K562 (cell line): ENCODE results near the gene LBX1. TPM values are rescaled to one million over a fixed set of nuclear protein-coding genes. Genes with fewer than 3 reads are reported as not detected.
A peak's percentile ranks its signal among the peaks of the same experiment; 100 is the strongest.

ENCODE experiments used
- ATAC-seq: fragments of 200-7000 bp; cut with Tn5 transposase; 3 replicates; pipeline ENCODE4 v1.9.1; 2020; ENCODE audit warnings: moderate library complexity
- BruUV-seq: library from RNA; stranded (reverse); fragments of 400-500 nt; replicated peaks from 2 replicates; lab custom pipeline; 2021; lab: Mats Ljungman, UMichigan
- CTCF ChIA-PET: fragments of 300-600 bp; formaldehyde crosslinking; extraction: SDS; loops from one replicate; lab custom pipeline; 2021; ENCODE audit warnings: low intra/inter-chr PET ratio; lab: Yijun Ruan, JAX
- POLR2A ChIA-PET: fragments of 300-600, 350-650 bp; sonication (Branson Sonifier 250); formaldehyde crosslinking; extraction: SDS; loops from one replicate; lab custom pipeline; 2021; ENCODE audit warnings: antibody characterized with exemption, inconsistent platforms; lab: Yijun Ruan, JAX
- DNase-seq, 4 experiments: peaks; one replicate each; pipeline versions ENCODE4 v3.0.0 to v3.0.0-alpha.2; 2011 to 2018; ENCODE audit warnings: low spot score in 3 of 4, mixed read lengths in 3 of 4; ENCODE audit errors: extremely low read depth in 1 of 4
- FAIRE-seq: peaks from 2 replicates; lab custom pipeline; 2011; peaks lifted over from hg19 to GRCh38; lab: Jason Lieb, UNC
- H2AFZ ChIP-seq: 2 replicates; pipeline ENCODE4 v1.6.0; 2011; ENCODE audit warnings: low read depth, low read length, control low read depth, inconsistent platforms
- H3K27ac ChIP-seq: fragments of 200-600 bp; 3 replicates; pipeline ENCODE4 v1.8.0; 2011; ENCODE audit warnings: low read depth, mild to moderate bottlenecking, control low read depth, inconsistent platforms, low read length, moderate library complexity, mixed read lengths; ENCODE audit errors: extremely low read depth
- H3K27me3 ChIP-seq, 2 experiments: fragments of 300-600 bp in 1 of 2; 2 replicates in 1 of 2; 3 replicates in 1 of 2; pipeline versions ENCODE4 v1.6.0 to v1.8.0; 2011; ENCODE audit warnings: inconsistent platforms in 2 of 2, low read length in 2 of 2, mild to moderate bottlenecking in 1 of 2, mixed read lengths in 1 of 2, moderate library complexity in 1 of 2; ENCODE audit not compliant: control insufficient read depth in 2 of 2, insufficient read depth in 2 of 2
- H3K36me3 ChIP-seq: fragments of 300-600 bp; 3 replicates; pipeline ENCODE4 v1.8.0; 2011; ENCODE audit warnings: mild to moderate bottlenecking, low read length, inconsistent platforms; ENCODE audit not compliant: control insufficient read depth, insufficient read depth
- H3K4me1 ChIP-seq, 2 experiments: fragments of 200-600 bp in 1 of 2; replicated peaks in 1 of 2; 2 replicates in 1 of 2; 3 replicates in 1 of 2; pipeline versions ENCODE4 v1.5.1 to v1.8.0; 2011; ENCODE audit warnings: inconsistent platforms in 2 of 2, low read length in 2 of 2, mild to moderate bottlenecking in 1 of 2, mixed read lengths in 1 of 2, moderate library complexity in 1 of 2; ENCODE audit not compliant: control insufficient read depth in 2 of 2, insufficient read depth in 2 of 2
- H3K4me2 ChIP-seq: 2 replicates; pipeline ENCODE4 v1.6.1; 2011; ENCODE audit warnings: low read length, control low read depth, inconsistent platforms, mixed read lengths; ENCODE audit not compliant: insufficient read depth
- H3K4me3 ChIP-seq: fragments of 200-600 bp; sonication (generic), shearing (Covaris generic); 2 replicates; pipeline ENCODE4 v1.5.1; 2016; ENCODE audit warnings: control low read depth, inconsistent platforms
- H3K79me2 ChIP-seq: fragments of 200-600 bp; 3 replicates; pipeline ENCODE4 v1.8.0; 2011; ENCODE audit warnings: low read length, inconsistent platforms; ENCODE audit not compliant: control insufficient read depth, insufficient read depth
- H3K9ac ChIP-seq, 2 experiments: 2 replicates each; pipeline versions ENCODE4 v1.6.0 to v1.6.1; 2011; ENCODE audit warnings: low read depth in 2 of 2, low read length in 2 of 2, control low read depth in 1 of 2, inconsistent platforms in 1 of 2, mild to moderate bottlenecking in 1 of 2, mixed read lengths in 1 of 2; ENCODE audit not compliant: insufficient read depth in 1 of 2
- H3K9me1 ChIP-seq: one replicate; pipeline ENCODE4 v1.6.0; 2011; ENCODE audit warnings: inconsistent platforms, mild to moderate bottlenecking, low read length, moderate library complexity; ENCODE audit not compliant: control insufficient read depth, insufficient read depth
- H3K9me3 ChIP-seq: replicated peaks from 2 replicates; pipeline ENCODE4 v1.5.1; 2011; ENCODE audit warnings: low read depth, low read length, inconsistent platforms; ENCODE audit not compliant: control insufficient read depth, insufficient read depth
- H4K20me1 ChIP-seq: replicated peaks from 2 replicates; pipeline ENCODE4 v1.6.1; 2011; ENCODE audit warnings: low read length, inconsistent platforms, mixed read lengths; ENCODE audit not compliant: control insufficient read depth, insufficient read depth
- ETV5 ChIP-seq: sonication (generic); formaldehyde crosslinking; IDR thresholded peaks from 2 replicates; pipeline ENCODE4 v1.4.0; 2020; ENCODE audit warnings: low read depth, mild to moderate bottlenecking, missing genetic modification reagents
- KDM1A ChIP-seq, 2 experiments: fragments of 450-650 bp; IDR thresholded peaks; 2 replicates each; pipeline ENCODE4 v1.6.1; 2016; ENCODE audit warnings: mild to moderate bottlenecking in 2 of 2
- MTA1 ChIP-seq: fragments of 450-650 bp; IDR thresholded peaks from 2 replicates; pipeline ENCODE4 v1.6.1; 2017; ENCODE audit warnings: borderline replicate concordance
- NFYB ChIP-seq: IDR thresholded peaks from 2 replicates; pipeline ENCODE4 v1.6.1; 2011; ENCODE audit warnings: mild to moderate bottlenecking, moderate library complexity; ENCODE audit not compliant: insufficient read length; ENCODE audit errors: extremely low read depth
- NONO ChIP-seq, 2 experiments: fragments of 200-400 bp in 1 of 2; fragments of 450-650 bp in 1 of 2; formaldehyde crosslinking in 1 of 2; IDR thresholded peaks; 2 replicates each; pipeline ENCODE4 v1.6.1; 2017; ENCODE audit warnings: low read depth in 2 of 2, mild to moderate bottlenecking in 2 of 2, moderate library complexity in 2 of 2, low read length in 1 of 2
- PHB2 ChIP-seq: fragments of 450-650 bp; IDR thresholded peaks from 2 replicates; pipeline ENCODE4 v1.6.1; 2017; ENCODE audit warnings: low read depth
- RB1 ChIP-seq: fragments of 450-650 bp; IDR thresholded peaks from 2 replicates; pipeline ENCODE4 v1.6.1; 2017; ENCODE audit warnings: low read depth, mild to moderate bottlenecking
- THAP12 ChIP-seq: fragments of 250-450 bp; sonication (Bioruptor Pico); IDR thresholded peaks from 2 replicates; pipeline ENCODE4 v1.9.0; 2021; ENCODE audit warnings: mild to moderate bottlenecking, inconsistent platforms
- TOE1 ChIP-seq, 2 experiments: fragments of 450-650 bp in 1 of 2; sonication (generic) in 1 of 2; formaldehyde crosslinking in 1 of 2; IDR thresholded peaks; 2 replicates each; pipeline versions ENCODE4 v1.7.1 to v1.8.0; 2016 to 2022; ENCODE audit warnings: borderline replicate concordance in 2 of 2, mild to moderate bottlenecking in 2 of 2, antibody characterized with exemption in 1 of 2, inconsistent platforms in 1 of 2, low read depth in 1 of 2, missing genetic modification reagents in 1 of 2, moderate library complexity in 1 of 2
- ZNF740 ChIP-seq, 3 experiments: fragments of 200-800 bp in 1 of 3; sonication (Bioruptor generic) in 1 of 3; sonication (generic) in 1 of 3; formaldehyde crosslinking in 1 of 3; IDR thresholded peaks; 2 replicates each; pipeline versions ENCODE4 v1.6.1 to v1.8.0; 2016 to 2022; ENCODE audit warnings: mild to moderate bottlenecking in 2 of 3, missing compliant biosample characterization in 2 of 3, missing genetic modification characterization in 2 of 3, missing genetic modification reagents in 1 of 3
- ZNF780A ChIP-seq: fragments of 250-450 bp; sonication (Bioruptor Pico); IDR thresholded peaks from 2 replicates; pipeline ENCODE4 v1.5.0; 2021; ENCODE audit warnings: mild to moderate bottlenecking
- WGBS: fragments of 100-300 bp; shearing (Covaris generic); methylation state at CpG from one replicate; pipeline ENCODE4 v1.1.6; 2016; ENCODE audit warnings: low coverage, mixed read lengths; ENCODE audit not compliant: insufficient coverage; ENCODE audit errors: missing lambda C conversion rate; 5-methylcytosine and 5-hydroxymethylcytosine counted together
- in situ Hi-C: fragments of 300-500 bp; cut with MboI; formaldehyde crosslinking; loops from 4 replicates; pipeline ENCODE4 v1.15.0; 2018; ENCODE audit warnings: inconsistent platforms, mixed read lengths
- intact Hi-C: fragments of 100-400 bp; cut with micrococcal nuclease; formaldehyde crosslinking; loops from 2 replicates; pipeline ENCODE4 v1.14.2; 2022
- polyA plus RNA-seq, 8 experiments: library from polyadenylated mRNA; depleted of rRNA in 4 of 8; stranded (reverse) in 5 of 8; unstranded in 3 of 8; fragments of >200 nt; fragmentation: Nextera tagmentation in 2 of 8; fragmentation: Illumina TruSeq in 1 of 8; extraction: Ambion mirVana in 2 of 8; extraction: Trizol in 1 of 8; gene quantifications; 2 replicates each; pipeline versions ENCODE4 v1.2.1 to v1.2.3, GENCODE V29; 2011 to 2014; ENCODE audit warnings: inconsistent platforms in 1 of 8, missing spikeins in 1 of 8
- total RNA-seq, 7 experiments: library from RNA; depleted of rRNA in 6 of 7; stranded (reverse); fragments of >200 nt in 6 of 7; fragmentation: Illumina TruSeq in 2 of 7; extraction: Trizol in 2 of 7; gene quantifications; 2 replicates each; pipeline versions ENCODE4 v1.2.1 to v1.2.3, GENCODE V29; 2011 to 2021; ENCODE audit warnings: low replicate concordance in 1 of 7

LBX1 gene
- total and polyA plus RNA-seq, 9 of the 15 experiments (the other 6 are each of a cell fraction or from before 2014, with no cell fraction given): not detected

DNA sequence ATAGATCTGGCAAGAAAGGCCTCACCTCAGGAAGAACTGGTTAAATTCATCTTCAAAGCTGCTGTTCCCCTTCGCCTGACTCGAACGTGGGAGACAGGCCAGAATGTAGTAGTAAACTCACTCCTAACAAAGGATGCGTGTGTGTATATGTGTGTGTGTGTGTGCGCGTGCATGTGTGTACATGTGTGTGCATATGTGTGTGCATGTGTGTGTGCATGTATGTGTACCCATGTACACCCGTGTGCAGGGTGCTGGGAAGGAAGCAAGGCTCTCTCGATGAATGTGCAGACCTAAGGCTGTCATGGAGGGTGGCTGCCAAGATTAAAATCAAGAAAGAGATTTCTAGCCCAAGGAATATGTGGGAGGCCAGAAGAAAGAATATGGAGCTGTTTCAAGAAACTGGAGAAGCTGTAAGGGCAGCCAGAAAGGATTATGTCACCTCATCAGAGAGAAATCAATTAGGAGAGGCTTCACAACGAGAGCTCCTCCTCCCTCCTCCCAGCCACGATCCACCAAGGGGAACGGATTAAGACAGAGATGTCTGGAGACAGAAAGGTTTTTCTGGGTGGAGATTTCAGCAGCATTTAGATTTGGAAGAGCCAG lies 34.0 kb upstream of the LBX1 start:
- TF ChIP-seq ZNF780A (CRISPR knock-in tag) (no peak), ETV5 (CRISPR knock-in tag) (no peak), NFYB (no peak), KDM1A (IDR thresholded peaks at IDR 0.05) (peak in 1 of 2 experiments; percentile 68; a peak in 1 of 4 replicates)
- POLR2A ChIA-PET: interaction anchor here (0.6 to 1.1 kb wide), 2 partner anchors 11 to 65 kb away, joined by 3 to 6 read pairs; no protein-coding TSS in a partner anchor

DNA sequence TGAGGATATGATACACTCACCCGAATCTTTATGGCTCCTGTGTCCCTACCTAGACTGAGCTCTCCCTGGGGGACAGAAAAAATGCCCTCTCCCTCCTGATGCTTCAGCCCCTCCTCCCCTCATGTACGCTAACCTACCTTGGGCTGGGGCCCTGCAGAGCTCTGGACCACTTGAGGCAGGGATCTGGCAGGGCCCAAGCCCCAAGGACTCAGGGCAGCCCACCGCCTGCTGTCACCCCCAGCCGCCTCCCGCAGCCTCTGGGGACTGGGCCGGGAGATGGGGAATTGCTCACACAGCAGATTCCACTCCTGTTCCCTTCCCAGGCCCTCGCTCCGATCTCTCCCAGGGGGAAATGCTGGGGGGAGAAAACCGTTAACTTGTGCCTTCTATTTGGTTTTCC lies 32.9 kb upstream of the LBX1 start:
- in situ Hi-C loops (no loop called here), intact Hi-C loops (no loop called here)
- no peaks in the 10 kb centered on the region for H3K36me3 ChIP-seq
- no peak overlapping the region for H2AFZ ChIP-seq
- no TSS peak for BruUV-seq
- H3K79me2 ChIP-seq: no peaks in the 10 kb centered on the region
- ChIA-PET CTCF (no interaction called here), POLR2A (interaction anchor here (0.8 to 1.1 kb wide), 2 partner anchors 12 to 212 kb away, joined by 3 to 6 read pairs; no protein-coding TSS in a partner anchor)
- no peak overlapping the region for H3K4me3 ChIP-seq
- H3K27me3 ChIP-seq: peaks cover 0 to 18% of the 10 kb centered on the region in 2 experiments; a peak in 2 of 5 replicates
- 21% methylated on average over 8 of the region's 9 CpGs for WGBS
- H3K4me2 ChIP-seq: no peak overlapping the region
- no peak overlapping the region for H3K9ac ChIP-seq
- no peak overlapping the region for H3K27ac ChIP-seq
- no peaks in the 10 kb centered on the region for H3K9me3 ChIP-seq
- no peak for ATAC-seq
- DNase-seq: no peak
- no peaks in the 10 kb centered on the region for H4K20me1 ChIP-seq
- peaks cover 8% of the 10 kb centered on the region in 2 experiments; a peak in 2 of 5 replicates for H3K4me1 ChIP-seq
- no peak for FAIRE-seq
- no peaks in the 10 kb centered on the region for H3K9me1 ChIP-seq
- TF ChIP-seq ZNF740 (CRISPR knock-in tag; IDR thresholded peaks at IDR 0.05) (no peak), ZNF740 (tag; IDR thresholded peaks at IDR 0.05) (no peak), MTA1 (no peak), RB1 (no peak), TOE1 (IDR thresholded peaks at IDR 0.05; ENCODE audit: borderline replicate concordance) (no peak), TOE1 (CRISPR knock-in tag; IDR thresholded peaks at IDR 0.05; ENCODE audit: borderline replicate concordance, low read depth) (no peak), NONO (IDR thresholded peaks at IDR 0.05; ENCODE audit: low read depth in 2 of 2, low read length in 1 of 2) (no peak), PHB2 (no peak), THAP12 (CRISPR knock-in tag) (no peak)

More for the DNA sequence above, 34.0 kb upstream of the LBX1 start:
- intact Hi-C loops: no loop called here
- BruUV-seq: no TSS peak
- Histone ChIP-seq H3K9ac (no peak overlapping the region), H3K4me3 (no peak overlapping the region), H3K79me2 (no peaks in the 10 kb centered on the region), H3K27ac (no peak overlapping the region), H3K4me1 (peaks cover 8% of the 10 kb centered on the region in 2 experiments; a peak in 2 of 5 replicates), H3K4me2 (no peak overlapping the region), H3K27me3 (peaks cover 0 to 18% of the 10 kb centered on the region in 2 experiments; a peak in 2 of 5 replicates), H4K20me1 (no peaks in the 10 kb centered on the region), H2AFZ (no peak overlapping the region), H3K36me3 (no peaks in the 10 kb centered on the region), H3K9me3 (no peaks in the 10 kb centered on the region), H3K9me1 (no peaks in the 10 kb centered on the region)
- in situ Hi-C loops: no loop called here
- ATAC-seq (no peak), FAIRE-seq (no peak), DNase-seq (no peak)
- CTCF ChIA-PET: no interaction called here
- WGBS: 3% methylated on average over 11 of the region's 11 CpGs
